Muscle of arm (tissue), 12 donors: ENCODE data around the gene NPM1. TPM values are rescaled to one million over a fixed set of nuclear protein-coding genes. Genes with fewer than 3 reads are reported as not detected.
A peak's percentile ranks its signal among the peaks of the same experiment; 100 is the strongest.
"Not testable (repeated sequence)": the region's sequence is repeated elsewhere in the genome, so short reads cannot be mapped to it uniquely, and the experiment has no call there.

Experiments
- DNase-seq: peaks from one replicate; pipeline ENCODE4 v3.0.0-alpha.2; 2013
- polyA plus RNA-seq, 12 donors: library from polyadenylated mRNA; unstranded; fragments of 120-200 nt; gene quantifications; one replicate each; pipeline ENCODE4 v1.2.1, GENCODE V29; 2013; ENCODE audit not compliant: insufficient read length in 12 of 12

NPM1 gene
- polyA plus RNA-seq, 12 donors = 843 to 2,427 (median 1,145) TPM; not detected in 1

DNA sequence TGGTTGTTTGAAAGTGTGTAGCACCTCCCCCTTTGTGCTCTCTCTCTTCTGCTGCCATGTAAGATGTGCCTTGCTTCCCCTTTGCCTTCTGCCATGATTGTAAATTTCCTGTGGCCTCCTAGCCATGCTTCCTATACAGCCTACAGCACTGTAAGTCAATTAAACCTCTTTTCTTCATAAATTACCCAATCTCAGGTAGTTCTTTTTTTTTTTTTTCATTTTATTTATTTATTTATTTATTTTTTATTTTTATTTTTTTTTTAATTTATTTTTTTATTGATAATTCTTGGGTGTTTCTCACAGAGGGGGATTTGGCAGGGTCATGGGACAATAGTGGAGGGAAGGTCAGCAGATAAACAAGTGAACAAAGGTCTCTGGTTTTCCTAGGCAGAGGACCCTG is 15.1 kb downstream of the NPM1 start:
- not testable (repeated sequence) for DNase-seq

DNA sequence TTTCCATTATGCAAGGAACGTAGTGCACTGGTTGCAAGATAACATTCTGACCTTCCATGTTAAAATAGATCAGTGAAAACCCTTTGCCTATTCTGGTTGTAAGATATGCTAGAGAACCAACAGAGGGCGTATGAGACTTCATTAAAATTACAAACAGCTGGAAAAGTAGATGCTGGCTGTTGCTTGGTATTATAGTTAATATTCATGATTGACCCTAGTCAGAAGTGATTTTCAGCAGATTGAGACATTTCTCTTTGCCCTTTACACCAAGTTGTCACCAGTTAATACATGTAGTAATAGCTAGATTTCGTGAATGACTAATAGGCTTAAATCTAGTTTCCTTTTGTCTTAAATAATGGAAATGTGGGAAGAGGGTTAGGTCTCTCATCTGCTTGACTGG is 18.0 kb downstream of the NPM1 start:
- DNase-seq = no peak

DNA sequence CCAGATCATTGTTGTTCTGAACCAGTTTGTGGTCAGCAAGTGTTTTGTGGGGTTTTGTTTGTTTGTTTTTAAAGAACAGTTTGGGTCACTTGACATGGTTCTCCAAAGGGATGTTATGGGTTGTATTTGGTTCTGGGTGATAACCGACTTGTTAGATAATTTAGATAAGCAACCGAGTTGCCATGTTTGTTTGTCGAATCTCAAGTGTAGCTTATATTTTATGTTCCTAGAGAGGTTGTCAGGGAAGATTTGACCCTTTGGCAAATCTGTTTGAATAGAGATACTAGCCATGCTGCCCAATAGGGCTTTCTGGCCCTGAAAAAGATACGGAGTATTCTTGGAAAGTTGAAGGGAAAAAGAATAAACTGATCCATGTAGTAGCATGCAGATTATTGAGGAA is 19.6 kb downstream of the NPM1 start:
- DNase-seq = no peak

DNA sequence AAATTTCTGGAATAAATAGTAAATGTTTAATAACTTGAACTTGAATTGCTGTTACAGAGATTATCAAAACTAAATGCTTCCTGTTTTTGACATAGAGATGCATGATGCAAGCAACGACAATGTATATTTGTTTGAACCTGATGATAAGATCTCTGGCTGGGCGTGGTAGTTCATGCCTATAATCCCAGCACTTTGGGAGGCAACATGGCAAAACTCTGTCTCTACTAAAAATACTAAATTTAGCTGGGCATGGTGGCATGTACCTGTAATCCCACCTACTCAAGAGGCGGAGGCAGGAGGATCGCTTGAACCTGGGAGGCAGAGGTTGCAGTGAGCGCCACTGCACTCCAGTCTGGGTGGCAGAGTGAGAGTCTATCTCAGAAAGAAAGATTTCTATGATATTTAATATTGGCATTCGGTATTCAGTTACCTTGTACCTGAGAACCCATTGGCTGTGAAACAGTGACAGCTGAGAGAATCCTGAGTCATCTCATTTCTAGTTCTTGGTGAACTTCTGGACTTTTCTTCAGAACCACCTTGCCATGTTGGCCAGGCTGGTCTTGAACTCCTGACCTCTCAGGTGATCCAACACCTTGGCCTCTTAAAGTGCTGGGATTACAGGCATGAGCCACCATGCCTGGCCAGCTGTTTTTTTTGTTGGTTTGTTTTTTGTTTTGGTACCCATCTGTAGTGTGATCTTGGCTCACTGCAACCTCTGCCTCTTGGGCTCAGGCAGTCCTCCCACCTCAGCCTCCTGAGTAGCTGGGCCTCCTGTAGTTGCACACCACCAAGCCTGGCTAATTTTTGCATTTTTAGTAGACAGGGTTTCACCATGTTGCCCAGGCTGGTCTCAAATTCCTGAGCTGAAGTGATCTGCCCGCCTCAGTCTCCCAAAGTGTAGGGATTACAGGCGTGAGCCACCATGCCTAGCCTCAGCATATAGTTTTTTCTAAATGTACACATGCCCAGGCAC is 21.8 kb downstream of the NPM1 start:
- DNase-seq = no peak

DNA sequence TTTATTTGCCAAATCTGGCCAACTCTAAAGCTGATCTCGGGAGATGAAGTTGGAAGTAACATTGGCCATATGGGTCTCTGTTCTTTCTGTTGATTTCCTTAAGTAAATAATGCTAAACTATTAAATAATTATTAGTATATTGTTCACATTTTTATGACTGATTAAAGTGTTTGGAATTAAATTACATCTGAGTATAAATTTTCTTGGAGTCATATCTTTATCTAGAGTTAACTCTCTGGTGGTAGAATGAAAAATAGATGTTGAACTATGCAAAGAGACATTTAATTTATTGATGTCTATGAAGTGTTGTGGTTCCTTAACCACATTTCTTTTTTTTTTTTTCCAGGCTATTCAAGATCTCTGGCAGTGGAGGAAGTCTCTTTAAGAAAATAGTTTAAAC is 22.5 kb downstream of the NPM1 start:
- DNase-seq = no peak

DNA sequence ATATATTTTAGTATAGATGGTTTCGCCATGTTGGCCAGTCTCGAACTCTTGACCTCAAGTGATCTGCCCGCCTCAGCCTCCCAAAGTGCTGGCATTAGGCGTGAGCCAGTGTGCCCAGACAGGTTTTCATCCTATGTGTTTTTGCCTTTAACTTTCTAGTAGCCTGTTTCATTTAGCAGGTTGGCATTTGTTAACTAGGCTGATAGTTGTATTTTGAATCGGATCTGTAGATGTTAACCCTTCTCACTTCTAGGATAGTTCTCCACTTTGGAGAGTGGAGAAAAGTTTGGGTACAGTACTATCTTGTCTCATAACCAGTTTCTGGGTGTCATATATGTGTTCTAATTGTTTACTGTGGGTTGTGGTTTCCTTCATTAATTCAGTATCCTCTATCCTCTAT is 24.5 kb downstream of the NPM1 start:
- DNase-seq = no peak

DNA sequence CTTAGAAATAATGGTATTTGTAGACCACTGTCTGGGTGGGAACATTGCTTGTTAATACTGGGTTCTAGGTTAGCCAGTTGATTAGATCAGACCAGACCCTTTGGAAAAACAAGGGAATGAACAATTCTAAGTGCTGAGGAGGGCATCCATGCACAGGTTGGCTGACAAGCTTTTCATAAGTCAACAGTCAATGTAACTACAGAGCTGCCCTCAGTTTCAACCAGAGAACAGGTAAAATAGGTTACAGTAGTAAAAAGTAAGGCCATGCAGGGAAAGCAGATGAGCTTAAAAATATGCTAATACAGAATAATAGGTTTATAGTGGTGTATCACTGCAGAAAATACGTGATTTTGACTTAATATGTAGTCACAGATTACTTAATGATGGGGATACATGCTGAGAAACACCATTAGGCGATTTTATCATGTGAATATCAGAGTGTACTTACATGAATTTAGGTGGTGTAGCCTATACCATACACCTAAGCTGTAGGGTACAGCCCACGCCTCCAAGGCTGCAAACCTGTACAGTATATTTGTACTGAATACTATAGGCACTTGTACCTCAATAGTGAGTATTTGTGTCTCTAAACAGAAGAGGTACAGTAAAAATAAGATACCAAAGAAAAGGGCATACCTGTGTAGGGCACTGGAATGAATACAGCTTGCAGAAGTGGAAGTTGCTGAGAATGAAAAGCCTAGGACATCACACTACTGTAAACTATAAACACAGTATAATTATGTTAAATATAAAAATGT is 25.7 kb downstream of the NPM1 start:
- no peak for DNase-seq

DNA sequence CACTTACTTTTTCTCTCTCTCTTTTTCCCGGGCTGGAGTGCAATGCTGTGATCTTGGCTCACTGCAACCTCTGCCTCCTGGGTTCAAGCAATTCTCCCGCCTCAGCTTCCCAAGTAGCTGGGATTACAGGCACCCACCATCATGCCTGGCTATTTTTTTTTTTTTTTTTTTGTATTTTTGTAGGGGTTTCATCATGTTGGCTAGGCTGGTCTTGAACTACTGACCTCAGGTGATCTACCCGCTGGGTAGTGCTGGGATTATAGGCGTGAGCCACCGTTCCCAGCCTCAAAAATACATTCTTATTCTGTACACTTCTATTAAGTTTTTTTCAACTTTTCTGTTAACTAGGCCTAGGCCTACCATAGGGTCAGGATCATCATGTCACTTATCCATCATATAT is 26.3 kb downstream of the NPM1 start:
- DNase-seq = not testable (repeated sequence)

DNA sequence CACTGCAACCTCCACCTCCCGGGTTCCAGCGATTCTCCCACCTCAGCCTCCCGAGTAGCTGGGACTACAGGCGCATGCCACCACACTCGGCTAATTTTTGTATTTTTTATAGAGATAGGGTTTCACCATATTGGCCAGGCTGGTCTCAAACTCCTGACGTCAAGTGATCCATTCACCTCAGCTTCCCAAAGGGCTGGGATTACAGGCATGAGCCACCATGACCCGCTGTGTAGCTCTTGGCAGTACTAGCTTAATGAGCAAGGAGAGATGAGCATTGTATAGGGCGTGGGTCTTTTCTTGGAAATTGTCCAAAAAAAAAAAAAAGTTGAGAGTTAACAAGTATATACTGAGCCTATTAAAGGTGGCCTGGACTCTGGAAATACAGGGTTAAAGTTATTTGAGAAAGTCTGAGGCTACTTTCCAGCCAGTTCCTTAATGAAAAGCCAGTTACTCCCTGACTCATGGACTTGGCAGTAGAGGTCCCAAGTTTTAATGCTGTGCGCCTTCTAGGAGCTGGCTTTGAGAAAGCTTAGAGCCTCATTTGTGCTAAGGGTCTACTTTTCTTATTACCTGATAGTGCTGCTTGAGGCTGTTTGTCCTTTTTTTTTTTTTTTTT is 27.6 kb downstream of the NPM1 start:
- peak; percentile 51 for DNase-seq

DNA sequence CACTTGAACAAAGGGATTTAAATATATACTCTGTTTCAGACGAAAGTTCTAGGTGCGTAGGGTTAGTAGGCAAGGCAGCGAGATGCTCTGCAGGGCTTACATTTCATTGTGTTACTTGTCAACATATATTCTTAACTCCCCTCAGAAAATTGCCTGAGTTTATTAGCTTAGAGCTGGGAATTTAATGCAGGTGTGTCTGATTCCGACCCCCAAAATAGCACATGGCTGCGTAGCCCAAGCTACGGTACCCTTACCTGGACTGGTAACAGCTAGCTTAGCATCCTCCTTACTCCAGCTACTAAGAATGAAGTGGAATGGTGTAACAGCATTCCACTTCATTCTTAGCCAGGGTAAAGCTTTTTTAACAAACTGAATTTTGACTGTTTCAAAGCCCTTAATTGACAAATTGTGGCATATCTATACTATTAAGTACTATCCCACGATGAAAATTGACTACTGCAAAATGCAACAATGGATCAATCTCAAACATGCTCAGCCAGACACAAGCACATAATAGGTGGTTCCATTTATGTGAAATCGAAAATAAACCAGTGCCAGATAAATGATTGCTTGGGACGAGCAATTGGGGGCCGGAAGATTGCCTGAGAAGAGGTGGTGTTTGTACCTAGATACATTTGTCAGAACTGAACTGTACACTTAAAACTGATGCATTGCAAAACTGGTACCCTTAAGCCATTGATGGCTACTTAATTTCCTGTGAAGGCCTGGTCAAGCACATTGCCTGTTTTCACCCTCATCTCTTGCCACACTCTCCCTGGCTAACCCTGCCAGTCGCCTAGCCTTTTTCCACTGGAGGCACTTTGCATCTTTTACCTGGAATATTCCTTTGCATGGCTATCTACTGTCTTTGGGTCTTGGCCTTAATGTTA is 28.8 kb downstream of the NPM1 start:
- DNase-seq = no peak

DNA sequence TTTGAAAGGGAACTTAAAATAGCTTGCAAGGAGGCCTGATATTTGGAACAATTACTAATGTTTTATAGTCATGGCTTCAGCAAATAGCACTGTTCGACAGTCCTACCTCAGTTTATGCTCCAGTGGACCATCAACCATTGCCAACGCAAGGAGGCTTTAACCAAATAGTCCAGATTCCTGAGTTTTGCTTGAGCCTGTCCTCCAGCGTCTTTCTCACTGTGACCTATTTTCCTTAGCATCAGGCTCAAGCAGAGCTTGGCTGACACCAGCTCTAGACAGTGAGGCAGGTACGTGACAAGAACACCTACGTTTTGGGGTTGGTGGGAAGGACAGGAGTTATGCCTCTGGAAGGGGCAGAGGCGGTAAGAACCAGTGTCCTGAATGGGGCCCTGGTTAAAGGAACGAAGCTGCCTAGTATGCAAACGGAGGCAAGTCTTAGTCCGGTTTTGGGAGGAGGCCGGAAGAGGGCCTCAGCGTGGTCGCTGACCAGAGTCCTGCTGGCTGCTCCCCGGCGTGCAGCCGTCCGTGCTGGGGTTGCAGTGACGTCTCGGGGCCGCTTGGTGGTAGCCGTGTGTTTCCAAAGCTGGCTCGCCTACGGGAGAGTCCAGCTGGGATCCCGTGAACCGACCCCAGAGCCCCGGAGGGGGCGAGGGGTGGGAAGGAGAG is 30.8 kb downstream of the NPM1 start:
- DNase-seq = peak; percentile 93

DNA sequence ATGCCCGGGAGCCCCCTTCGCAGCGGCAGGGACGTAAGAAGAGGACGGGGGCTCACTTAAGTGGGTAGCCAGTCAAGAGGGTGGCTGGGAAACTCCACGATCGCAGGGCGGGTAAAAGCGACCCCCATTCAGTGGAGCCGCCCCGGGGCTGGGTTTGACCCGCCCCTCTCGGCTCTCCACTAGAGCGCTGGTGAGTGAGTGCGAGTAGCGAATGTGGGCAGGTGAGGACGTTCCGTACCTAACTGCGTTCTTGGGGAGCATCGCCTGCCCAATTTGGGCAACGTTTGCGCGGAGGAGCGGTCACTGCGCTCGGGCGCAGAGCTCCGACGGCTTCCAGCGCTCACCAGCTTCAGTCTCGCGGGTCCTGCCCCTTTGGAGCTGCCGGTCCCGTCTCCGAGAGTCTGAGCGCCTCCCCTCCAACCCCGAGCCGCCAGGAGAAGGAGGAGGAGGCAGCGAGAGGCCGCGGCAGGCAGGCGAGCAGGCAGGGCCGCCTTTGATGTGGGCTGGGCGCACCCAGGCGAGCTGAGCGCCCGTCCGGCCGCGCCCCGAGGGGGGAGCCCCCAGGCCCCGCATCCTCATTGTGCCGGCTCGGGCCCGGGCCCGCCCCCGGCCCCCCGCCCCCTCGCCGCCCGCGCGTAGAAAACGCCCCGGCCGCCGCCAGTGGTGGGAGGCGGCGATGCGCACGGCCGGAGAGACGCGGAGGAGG is 31.5 kb downstream of the NPM1 start, which contains the start of gene FGF18:
TSS of gene FGF18 (plus strand) at position 666 of the 706 bp plus-strand sequence. CDS start 553 bp downstream, outside the sequence.
- DNase-seq = peak; percentile 81

DNA sequence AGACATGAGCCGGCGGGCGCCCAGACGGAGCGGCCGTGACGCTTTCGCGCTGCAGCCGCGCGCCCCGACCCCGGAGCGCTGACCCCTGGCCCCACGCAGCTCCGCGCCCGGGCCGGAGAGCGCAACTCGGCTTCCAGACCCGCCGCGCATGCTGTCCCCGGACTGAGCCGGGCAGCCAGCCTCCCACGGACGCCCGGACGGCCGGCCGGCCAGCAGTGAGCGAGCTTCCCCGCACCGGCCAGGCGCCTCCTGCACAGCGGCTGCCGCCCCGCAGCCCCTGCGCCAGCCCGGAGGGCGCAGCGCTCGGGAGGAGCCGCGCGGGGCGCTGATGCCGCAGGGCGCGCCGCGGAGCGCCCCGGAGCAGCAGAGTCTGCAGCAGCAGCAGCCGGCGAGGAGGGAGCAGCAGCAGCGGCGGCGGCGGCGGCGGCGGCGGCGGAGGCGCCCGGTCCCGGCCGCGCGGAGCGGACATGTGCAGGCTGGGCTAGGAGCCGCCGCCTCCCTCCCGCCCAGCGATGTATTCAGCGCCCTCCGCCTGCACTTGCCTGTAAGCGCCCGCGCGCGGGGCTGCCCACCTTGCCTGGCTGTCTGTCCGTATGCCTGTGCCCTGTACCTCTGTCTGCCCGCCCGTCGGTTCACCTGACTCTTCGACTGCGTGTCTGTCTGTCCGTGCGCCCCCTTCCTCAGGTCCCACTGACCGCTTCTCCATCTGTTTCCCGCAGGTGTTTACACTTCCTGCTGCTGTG is 32.2 kb downstream of the NPM1 start:
- no peak for DNase-seq

DNA sequence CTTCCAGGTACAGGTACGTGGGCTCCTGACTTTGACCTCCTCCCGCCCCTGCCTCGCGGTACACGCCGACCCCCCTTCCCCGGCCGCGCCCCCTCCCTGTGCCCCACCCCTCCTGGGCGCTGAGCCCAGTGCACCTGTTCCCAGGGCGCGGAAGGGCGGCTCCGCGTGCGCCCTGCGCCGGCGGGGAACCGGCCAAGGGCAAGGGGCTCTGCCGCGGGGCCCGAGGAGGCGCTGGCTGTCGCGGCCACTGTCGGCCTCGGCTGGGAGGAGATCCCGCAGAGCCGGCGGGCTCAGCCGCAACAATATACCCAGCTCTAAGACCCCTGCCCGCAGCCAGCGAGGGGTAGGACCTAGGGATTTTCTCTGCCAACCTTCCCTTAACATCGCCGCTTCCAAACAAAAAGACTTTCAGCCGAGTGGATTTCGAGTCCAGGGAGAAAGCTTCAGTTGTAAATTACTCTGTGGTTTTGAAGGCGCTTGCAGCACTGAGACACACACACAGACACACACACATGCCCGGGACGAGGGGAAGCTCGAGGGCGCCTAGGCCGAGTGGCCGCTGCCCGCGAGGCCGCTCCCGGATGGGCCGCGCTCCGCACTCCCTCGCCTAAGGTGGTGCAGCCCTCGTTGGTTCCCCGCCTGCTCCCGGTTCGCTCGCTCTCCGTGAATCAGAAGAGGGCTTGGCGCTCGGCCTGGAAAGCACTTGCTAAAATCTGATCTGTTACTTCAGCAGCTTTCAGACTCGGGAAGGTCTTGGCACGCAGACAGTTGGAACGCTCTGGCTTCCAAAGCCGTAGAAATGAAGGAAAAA is 33.0 kb downstream of the NPM1 start:
- DNase-seq = peak; percentile 96

DNA sequence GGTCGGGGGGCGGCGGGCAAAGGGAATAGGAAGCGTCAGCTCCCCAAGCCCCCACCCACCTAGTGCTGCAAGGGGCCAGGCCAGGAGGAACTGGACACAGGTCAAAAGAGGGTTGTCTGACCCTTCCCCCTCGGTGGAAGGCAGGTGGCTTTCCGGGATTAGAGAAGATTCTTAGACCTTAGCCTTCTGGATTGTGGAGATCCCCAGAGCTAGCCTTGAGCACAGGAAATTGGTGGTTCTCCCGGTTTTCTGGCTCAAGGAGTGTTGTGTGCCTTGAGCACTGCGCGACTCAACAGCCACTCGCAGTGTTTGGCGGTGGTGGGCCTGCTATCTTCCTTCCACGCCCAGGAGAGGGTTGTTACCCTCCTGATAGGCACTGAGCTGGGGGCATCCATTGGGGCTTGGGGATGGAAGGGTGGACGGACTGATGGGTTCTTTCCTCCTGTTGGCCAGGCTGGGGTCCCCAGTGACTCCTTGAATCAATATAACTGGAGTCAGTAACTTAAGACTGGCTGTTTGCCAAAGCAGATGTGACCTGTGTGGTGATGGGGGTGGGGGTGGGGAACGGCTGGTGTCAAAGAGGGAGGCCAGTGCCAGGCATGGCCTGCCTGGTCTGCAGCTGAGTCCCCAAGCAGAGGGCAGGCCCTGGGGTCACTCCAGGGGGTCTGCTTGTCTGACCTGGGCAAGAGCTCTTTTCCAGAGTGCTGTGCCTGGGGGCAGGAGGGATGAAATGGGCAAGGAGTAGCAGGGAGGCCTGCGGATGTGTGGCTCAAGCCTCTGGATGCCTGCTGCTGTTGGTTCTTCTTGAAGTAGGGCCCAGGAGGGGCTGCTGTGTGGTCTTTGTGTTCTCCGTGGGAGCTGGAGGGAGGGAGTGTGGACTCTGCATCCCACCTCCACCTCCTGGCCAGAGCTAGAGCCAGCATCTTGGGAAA is 33.9 kb downstream of the NPM1 start:
- no peak for DNase-seq

DNA sequence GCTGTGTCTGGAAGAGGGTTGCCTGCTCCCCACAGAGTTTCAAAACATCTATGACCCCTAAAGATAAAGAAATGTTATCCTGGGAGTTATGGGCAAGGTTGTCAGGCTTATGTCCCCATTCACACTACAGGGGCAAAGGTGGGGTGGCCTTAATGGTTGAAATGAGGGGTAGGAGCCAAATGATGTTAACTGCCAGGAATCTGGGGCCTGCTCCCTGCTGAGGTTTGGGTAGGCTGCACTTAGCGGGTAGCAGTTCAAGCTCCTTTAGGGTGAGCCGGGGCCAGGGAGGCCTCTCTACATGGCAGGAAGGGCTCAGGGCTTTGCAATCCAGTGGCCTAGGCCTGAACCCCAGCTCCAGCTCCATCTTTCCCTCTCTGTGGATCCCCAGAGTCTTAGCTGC is 34.8 kb downstream of the NPM1 start:
- DNase-seq = no peak
